NK-92 (cell line): ENCODE results near the gene CCDC74A.
"Not testable (repeated sequence)": the region's sequence is repeated elsewhere in the genome, so short reads cannot be mapped to it uniquely, and the experiment has no call there.

Source experiments
- DNase-seq: peaks from one replicate; lab custom pipeline; 2025; ENCODE audit not compliant: unreplicated experiment; lab: John Stamatoyannopoulos, UW

Gene CCDC74A

GRCh38 chr2:131527131-131528001, at the start of gene CCDC74A:
Gene CCDC74A (plus strand): TSS chr2:131527888. CDS start chr2:131527971, 83 bp downstream.
- DNase-seq, result not testable (repeated sequence)

DNA sequence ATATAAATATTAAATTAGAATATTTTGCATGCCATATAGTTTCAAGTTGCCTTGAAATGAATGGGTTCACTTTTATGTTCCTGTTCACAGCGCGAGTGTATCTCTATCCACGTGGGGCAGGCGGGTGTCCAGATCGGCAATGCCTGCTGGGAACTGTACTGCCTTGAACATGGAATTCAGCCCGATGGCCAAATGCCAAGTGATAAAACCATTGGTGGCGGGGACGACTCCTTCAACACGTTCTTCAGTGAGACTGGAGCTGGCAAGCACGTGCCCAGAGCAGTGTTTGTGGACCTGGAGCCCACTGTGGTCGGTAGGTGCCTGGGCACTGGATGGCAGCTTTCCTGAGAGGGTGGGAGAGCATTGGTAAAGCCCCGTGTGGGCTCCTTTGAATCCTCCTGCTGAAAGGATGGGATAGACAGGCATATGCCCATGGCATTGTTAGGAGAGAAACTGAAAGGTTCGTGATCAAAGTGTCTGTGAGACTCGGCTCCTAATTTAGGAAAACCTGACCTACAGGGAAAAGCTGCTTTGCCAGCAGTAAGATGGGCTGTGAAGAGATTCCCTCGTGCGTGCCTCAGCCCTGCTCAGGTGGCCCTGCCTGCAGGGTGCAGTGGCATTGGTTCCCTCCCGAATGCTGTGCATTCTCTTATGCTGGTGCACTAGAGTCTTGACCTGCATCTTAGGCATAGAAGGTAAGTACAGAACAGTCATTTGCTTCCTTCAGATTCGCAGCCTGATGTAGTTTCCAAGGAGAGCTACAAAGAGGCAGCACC, 49.4 kb upstream of the CCDC74A start:
- not testable (repeated sequence) for DNase-seq

- DNase-seq, result not testable (repeated sequence)
These were observed 48.7 kb upstream of the CCDC74A start for GRCh38 chr2:131478850-131479461.

GRCh38 chr2:131480351-131480750, 47.3 kb upstream of the CCDC74A start:
- DNase-seq, result not testable (repeated sequence)

DNA sequence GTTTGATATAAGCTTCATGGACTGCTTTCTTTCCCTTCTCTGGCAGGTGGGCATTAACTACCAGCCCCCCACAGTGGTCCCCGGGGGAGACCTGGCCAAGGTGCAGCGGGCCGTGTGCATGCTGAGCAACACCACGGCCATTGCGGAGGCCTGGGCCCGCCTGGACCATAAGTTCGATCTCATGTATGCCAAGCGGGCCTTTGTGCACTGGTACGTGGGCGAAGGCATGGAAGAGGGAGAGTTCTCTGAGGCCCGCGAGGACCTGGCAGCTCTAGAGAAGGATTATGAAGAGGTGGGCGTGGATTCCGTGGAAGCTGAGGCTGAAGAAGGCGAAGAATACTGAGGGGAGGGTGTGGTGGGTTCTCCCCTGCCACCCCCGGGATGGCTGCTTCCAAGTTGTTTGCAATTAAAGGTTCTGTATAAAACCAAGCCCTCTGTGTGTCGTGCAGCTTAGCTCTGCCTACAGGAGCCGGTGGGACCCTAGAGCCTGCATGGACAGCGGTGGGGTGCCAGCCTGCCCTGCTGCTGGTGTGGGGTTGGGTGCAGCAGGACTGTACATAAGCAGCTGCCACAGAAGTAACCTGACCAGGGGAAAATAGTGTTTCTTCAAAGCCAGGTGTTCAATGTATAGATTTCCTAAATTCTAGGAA, 45.1 kb upstream of the CCDC74A start:
- not testable (repeated sequence) for DNase-seq

- DNase-seq, result not testable (repeated sequence)
These were observed 43.5 kb upstream of the CCDC74A start for GRCh38 chr2:131483981-131484820.

- not testable (repeated sequence) for DNase-seq
These were observed 42.7 kb upstream of the CCDC74A start for GRCh38 chr2:131484906-131485460.

DNA sequence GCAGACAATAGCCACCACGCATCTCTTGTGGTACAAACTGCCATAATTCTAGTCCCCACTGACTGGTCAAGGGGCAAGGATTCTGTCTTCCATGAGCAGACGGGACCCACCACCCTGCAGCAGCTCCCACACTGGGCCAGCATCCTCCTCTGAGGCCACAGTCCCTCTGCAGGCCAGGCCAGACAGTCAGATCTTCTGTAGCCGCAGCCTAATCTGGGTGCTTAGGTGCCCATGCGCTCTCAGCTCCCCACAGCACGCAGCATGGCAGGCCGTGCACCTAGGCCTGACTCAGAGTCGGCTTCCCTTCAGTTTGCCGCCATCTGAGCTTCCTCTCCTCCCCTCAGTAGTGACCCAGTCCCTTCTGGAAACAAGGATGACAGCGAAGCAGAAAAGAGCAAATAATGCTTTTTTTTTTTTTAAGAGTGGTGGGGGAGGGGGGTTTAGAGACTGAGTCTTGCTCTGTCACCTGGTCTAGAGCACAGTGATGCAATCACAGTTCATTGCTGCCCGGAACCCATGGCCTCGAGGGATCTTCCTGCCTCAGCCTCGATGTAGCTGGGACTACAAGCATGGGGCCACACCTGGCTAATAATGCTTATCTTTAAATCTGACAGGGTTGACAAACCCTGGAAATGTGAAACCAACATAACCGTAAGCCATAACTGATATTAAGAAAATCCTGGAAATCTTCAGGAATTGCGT, 41.3 kb upstream of the CCDC74A start:
- not testable (repeated sequence) for DNase-seq

DNA sequence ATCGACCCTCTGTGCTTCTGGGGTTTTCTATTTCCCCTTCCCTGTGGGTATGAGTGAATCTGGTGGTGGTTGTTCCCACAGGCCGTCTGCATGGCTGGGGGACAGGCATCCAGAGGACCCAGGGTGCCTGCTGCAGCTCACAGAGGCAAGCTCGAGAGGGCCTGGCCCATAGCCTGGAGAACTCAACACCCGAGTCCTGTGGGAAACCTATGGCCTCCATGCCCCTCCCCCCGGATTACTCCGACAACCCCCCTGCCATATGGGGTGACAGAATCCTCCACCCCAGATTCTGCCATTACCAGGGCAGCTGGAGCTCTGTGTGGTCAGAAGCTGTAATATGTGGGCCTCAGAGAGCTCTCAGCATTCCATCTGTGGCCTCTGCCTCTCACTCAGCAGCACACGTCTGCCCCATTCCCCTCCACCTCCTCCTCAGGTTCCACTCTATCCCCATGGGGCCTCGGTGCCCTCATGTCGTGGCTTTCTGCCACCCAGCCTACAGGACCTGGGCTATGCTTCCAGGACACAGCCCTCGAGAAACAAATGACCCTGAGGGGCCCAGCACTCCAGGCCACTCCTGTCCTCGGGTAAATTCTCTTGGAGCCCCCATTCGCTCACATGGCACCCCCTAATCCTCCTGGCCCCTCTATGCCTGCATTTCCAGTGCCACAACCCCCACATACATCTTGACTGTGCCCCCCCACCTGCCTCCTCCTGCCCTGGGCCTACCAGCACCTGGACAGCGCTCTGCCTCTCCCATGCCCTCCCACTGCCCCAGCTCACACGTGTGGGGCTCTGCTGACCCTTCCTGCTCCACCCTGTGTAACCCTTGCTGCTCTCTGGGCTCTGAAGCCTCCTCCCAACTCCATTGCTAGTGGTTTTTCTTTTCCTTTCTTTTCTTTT, 39.1 kb upstream of the CCDC74A start:
- DNase-seq, result no peak

- DNase-seq, result not testable (repeated sequence)
These were observed 36.8 kb upstream of the CCDC74A start for GRCh38 chr2:131490616-131491468.

GRCh38 chr2:131491469-131491836, 36.2 kb upstream of the CCDC74A start:
- not testable (repeated sequence) for DNase-seq

DNA sequence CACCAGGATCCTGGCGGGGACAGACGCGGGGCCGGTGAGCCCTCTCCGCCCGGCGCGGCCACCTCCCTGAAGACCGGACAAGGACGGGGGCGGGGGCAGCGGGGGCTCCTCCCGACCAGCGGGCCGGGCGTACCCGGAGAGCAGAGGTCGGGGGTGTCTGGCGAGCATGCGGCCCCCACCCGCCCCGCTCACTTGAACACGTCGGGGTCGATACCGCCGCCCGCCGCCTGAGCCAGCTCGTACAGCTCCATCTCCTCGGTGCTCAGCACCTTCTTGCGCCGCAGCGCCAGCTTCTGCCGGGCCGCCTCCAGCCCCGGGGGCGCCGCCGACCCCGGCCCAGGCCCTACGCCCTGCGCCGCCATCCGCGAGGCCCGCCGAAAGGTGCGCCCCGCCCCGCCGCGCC, 35.7 kb upstream of the CCDC74A start, which contains the start of gene MZT2A:
Gene MZT2A (minus strand): TSS at position 383 of the 403 bp plus-strand sequence. CDS start 21 bp downstream, at position 362.
- not testable (repeated sequence) for DNase-seq

DNA sequence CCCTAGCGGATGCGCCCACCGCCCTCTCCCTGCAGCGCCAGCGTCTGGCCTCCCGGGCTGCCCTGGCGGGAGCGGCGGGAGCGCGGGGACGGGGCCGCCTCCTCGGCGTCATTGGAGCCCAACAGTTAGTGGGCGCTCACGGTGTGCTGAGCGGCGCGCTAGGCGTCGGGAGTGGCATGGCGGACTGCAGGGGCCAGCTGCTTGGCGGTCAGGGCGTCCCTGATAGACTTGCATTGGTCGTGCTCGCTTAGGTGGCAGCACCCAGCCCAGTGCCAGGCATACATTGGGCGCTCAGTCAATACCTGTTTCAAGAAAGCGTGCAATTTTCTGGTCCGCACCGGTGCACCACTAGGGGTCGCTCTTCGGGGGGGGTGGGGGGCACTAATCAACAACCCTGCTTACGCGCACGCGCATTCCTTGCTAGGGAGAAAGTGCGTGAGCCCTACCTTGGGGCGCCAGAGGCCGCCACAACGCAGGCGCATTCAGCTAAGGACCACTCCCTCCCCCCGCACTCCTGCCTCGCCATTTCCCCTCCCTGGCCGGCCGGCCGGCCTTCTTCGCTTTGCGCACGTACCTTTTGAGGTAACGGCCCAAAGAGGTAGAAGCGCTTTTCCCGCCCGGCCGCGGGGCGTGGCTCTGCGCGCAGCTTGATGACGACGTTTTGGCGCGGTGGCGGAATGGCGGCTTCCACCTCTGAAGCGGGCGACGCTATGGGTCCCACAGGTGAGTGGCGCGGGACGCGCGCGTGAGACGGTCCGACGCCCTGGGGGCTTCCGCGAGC, 35.1 kb upstream of the CCDC74A start:
- peak; percentile 54 for DNase-seq

DNA sequence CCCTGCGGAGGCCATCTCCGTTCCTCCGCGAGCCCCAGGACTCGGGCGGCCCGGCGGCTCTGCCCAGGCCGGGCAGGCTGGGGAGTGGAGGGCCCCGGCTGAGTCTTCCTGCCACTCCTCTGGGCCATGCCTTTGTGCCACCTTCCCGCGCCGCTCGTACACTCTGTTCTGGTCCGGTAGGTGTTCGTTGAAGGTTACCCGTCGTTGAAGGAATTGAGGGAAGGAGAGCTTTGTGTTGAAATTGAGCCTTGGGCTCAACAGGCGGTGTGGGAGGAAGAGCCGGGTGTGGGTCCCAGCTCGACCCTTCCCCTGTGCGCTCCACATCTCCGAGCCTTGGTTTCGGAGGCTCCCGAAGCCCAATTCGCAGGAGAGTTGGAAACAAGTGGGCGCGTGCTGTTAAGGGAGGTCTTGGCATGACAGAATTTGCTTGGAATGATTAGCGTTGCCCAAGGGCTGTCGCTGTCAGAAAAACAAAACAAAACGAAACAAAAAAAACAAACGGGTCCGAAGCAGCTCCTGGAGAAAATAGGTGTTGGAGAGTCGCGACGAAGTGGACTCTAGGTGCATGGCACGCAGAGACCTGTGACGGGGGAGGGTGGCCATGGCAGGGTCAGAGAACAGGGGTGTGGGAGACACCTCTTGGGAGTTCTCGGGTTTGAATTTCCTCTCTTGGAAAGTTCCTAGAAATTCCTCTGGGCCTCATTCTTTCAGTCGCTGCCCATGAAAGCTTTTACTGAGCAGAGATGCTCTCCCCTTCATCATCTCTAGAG, 34.3 kb upstream of the CCDC74A start:
- DNase-seq, result no peak

DNA sequence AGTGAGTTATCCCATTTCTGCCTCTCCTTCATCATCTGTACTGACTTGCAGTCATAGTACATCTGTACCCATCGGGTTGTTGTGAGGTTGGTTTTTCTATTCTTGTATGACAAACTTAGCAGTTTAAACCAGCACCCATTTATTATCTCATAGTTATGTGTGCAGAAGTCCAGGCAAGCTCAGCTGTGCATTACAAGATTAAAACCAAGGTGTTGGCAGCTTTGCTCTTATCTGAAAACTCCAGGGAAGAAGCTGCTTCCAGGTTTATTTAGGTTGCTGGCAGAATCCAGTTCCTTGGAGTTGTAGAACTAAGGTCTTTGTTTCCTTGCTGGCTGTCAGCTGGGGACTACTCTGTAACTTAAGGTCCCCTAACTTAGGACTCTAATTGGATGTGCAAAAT, 32.2 kb upstream of the CCDC74A start:
- not testable (repeated sequence) for DNase-seq
